ENCODE data around the gene MYRIP.

The MYRIP gene

GRCh38 chr3:39910135-39910534 lies 100.7 kb downstream of the MYRIP start:
- no peak for DNase-seq

DNA sequence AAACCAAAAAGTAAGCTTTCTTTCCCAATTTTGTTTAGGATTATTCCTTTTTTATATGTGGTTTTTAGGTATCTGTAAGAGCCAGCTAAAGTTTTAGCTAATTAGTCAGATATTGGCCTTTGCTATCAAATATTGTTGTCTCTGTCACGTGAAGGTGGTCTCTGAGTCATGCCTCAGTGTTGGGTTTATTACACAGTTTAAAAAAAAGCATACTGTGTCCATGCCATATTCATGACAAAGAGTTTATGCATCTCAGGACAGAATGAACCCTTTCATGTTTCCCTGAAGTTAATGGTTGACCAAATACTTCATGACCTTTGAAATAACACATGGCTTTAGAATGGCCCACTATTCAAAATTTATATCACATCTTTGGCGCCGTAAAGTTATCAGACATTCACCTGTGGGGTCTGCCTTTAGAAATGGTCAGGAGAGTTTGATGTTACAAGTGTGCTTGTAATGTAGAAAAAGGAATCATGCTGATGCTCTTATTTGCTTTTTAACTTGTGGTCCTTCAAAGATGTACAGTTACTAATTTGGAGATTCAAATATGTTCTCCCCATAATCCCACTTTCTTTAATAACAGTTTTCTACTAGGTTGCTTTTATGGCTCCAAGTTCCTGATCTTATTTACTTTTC lies 101.5 kb downstream of the MYRIP start:
- no peak for DNase-seq

DNA sequence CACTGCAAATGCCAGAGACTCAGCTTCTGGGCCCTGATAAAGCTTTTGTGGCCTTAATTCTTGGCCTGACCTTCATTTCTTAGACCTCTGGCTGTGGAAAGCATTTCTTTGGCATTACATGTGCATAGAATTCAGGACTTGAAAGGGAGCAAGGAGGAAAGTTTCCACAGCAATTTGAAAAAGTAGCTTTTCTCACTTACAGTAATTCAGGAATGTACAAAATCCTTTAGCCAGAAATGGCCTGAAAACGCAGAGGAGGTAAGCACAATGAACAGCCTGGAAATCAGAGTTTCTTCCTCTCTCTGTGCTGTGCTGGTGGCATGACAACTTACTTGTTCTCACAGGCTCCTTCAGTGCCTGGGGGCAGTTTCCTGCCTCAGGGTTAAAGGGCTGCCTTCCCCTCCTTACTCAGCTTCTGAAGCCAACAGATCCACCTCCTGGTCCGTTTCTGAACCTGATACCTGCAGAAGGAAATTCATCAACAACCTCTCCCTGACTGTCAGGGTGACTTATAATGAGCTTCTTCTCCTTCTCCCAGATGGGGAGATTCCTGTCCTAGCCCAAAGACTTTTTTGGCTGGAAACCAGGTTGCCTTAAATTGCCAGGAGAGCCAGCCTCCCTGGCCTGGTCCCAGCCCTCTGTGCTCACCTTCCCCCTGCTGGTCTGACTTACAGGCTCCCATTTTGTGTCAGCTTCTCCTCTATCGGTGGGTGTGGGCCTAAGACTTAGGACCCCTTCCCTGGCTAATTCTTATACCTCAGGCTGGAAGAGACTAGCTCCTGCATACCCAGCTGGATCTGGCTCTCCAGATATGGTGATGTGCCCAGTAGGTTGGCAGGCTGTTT lies 102.3 kb downstream of the MYRIP start:
- no peak for DNase-seq

DNA sequence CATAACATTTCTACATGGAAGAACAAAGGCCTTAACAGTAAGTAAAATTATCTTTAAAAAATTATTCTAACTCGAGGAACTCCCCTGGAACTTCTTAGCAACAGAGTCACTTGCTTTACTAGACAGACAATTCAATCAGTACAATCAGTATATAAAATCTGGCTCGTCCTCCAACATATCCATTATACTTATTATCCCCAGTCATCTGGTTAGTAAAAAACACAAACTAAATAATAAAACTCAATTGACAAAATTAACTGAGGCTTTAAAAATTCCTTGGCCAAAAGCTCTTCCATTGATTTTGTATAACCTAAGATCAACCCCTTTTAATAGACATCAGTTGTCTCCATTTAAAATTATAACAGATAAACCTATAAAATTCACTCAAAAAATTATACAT lies 105.6 kb downstream of the MYRIP start:
- DNase-seq = no peak

GRCh38 chr3:39917065-39917773 lies 107.8 kb downstream of the MYRIP start:
- DNase-seq = no peak

- no peak for DNase-seq
Measured at GRCh38 chr3:39919281-39919680, 109.9 kb downstream of the MYRIP start.

DNA sequence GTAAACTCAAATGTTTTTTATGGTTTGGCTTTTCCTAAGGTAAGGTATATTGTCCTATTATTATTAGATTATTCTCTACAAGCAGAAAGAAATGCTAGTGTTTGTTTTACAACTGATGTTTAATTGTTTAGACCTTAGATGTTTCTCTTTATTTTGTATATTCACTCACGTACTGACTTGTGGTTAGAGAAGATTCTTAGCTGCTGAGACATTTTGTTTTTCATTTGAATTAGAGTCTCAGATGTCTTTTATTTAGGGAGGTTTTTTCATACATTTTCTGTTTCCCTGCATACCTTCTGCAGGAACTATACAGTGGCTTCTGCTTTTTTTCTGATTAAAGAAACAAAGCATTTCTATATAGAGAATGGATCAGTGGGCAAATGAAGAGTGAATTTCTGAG lies 110.9 kb downstream of the MYRIP start:
- no peak for DNase-seq

DNA sequence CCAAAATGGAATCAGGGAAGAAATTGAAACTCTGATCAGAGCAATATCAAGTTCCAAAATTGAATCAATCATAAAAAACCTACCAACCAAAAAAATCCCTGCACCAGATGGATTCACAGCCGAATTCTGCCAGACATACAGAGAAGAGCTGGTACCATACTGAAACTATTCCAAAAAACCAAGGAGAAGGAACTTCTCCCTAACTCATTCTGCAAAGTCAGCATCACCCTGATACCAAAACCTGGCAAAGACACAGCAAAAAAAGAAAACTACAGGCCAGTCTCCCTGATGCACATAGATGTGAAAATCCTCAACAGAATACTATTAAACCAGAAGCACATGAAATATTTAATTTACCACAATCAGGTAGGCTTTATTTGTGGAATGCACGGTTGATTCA lies 118.1 kb downstream of the MYRIP start:
- no peak for DNase-seq

DNA sequence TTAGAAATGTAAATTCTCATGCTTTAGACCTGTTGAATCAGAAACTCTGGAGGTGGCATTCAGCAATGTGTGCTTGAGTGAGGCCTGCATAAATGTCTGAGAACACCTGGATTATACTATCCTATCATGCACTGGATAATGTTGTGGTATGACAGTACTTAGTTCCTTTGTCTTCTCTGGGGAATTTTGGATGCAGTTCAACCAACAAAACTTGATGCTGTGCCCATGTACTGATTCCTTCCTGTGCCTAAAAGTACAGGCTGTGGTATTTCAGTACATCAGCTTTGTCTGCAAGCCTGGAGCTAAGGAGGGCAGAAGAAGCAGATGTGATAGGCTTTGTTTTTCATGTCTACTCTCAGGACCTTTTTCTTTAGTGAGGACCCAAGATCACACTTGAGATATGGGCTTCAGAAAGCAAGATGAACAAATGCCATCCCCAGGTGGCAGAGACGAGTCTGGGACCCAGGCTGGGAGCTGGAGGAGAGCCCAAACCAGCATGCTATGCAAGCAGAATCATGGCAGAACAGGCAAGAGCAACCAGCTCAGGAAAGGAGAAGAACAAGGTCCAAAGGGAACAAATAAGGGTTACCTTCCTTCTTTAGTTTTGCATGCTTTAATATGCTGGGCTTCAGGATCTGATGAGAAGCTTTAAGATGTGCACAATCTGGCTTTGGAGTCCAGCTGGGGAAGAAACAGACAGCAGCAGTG lies 124.7 kb downstream of the MYRIP start:
- no peak for DNase-seq

- no peak for DNase-seq
Measured at GRCh38 chr3:39934696-39935095, 125.3 kb downstream of the MYRIP start.

DNA sequence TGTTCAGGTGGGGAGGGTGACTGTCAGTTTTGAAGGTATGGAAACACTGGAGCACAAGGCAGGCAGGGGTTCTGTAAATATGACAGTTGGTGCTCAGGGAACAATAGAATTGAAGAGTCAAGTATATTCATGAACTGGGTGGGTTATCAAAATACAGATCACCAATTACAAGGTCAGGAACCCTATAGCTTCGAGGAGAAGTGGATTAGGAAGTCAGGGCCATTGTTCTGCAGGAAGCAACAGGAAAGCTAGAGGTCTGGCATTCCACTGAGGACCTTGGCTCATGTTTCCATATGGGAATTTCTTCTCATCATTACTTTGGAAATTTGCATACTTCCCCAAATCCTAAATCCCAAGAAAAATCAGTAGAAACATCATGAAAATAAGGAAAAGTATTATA lies 125.9 kb downstream of the MYRIP start:
- no peak for DNase-seq

GRCh38 chr3:39936848-39937247 lies 127.4 kb downstream of the MYRIP start:
- no peak for DNase-seq

- DNase-seq = no peak
Measured at GRCh38 chr3:39937315-39937714, 127.9 kb downstream of the MYRIP start.

DNA sequence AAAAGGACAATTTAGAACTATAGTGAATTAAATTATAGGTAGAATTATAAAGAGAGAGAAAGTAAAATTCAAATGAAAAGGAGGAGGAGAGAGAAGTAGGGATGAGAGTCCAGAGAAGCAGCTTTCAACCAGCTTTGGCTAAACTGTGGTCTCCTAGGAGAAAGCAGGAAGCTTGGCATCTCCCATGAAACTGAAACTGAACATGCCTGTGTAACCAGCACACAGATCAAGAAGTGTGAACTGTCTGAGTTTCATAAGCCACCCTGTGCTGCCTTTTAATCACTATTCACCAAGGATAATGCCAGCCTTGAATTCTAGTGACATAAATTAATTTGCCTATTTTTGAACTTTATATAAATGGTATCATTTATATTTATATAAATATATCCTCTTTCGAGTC lies 128.5 kb downstream of the MYRIP start:
- no peak for DNase-seq

DNA sequence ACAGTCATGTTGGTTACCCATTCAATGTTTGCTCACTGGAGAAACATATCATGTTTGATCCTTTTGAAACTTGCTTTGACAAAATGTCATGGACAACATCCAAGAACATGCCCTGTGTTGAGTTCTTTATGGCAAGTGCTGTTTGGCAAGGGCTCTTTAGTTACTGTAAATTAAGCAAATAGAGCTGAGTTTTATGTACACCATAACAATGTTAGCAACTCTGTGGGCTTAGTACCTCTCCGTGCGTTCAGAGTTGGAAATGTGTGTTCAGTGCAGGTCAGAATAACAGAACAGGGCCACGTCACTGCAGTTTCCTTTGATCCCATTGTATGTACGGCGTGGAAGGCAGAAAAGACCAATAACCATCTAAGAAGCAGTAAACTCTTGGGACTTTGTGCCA lies 132.5 kb downstream of the MYRIP start:
- DNase-seq = no peak

- DNase-seq = no peak
Measured at GRCh38 chr3:39960515-39961191, 151.2 kb downstream of the MYRIP start.

DNA sequence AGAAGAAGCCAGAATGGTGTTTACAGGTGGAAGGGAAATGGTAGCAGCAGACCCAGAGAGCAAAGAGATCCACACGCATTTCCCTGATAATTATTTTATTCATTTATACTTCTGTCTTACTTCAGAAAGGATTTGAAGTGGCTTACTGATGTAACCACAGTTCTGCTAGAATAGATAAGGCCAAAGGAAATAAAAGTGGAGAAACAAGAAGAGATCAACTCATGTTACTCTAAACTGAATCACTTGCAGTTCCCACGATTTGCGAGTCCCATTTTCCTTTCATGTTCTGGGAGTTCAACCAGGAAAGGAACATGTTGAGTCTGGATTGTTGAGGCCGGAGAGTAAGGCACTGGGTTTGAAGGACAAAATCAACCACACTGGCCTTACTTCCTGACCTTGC lies 151.8 kb downstream of the MYRIP start:
- DNase-seq = no peak

- no peak for DNase-seq
Measured at GRCh38 chr3:39962581-39962980, 153.2 kb downstream of the MYRIP start.

GRCh38 chr3:39965461-39965860 lies 156.1 kb downstream of the MYRIP start:
- DNase-seq = no peak

DNA sequence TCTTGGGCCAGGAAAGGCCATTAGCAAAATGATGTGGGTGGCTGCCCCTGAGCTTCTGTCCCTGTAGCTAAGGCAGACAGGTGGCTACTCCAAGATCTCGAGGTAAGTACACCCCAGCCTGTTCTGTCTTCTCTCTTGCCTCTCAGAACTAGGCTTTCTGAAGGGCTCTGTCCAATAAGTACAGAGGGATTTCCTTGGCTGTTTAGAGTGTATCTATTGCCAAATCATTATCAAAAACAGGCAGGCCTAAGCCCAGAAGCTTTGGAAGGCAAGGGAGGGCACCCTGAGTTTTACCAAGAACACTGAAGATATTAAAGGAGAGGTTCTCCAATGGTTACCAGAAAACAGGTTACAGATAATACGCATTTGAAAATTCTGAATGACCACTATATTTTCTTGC lies 156.6 kb downstream of the MYRIP start:
- no peak for DNase-seq

DNA sequence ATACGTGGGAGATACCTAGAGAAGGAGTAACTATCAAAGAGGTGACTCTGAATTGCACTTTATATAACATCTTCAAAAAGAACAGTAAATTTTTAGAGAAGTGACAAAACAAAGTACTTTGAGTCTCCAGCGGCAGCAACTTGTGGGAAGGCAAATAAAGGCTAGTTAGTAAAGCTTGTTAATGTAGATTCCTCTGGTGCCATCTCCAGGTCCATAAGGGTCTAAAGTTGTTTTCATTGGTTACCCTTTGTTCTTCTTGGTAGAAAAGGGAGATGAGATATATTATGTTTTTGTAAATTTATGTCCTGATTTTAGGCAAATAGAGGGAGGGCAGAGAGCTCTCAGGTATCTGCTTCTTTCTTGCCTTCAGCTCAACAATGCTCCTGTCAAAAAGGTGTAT lies 161.6 kb downstream of the MYRIP start:
- no peak for DNase-seq

DNA sequence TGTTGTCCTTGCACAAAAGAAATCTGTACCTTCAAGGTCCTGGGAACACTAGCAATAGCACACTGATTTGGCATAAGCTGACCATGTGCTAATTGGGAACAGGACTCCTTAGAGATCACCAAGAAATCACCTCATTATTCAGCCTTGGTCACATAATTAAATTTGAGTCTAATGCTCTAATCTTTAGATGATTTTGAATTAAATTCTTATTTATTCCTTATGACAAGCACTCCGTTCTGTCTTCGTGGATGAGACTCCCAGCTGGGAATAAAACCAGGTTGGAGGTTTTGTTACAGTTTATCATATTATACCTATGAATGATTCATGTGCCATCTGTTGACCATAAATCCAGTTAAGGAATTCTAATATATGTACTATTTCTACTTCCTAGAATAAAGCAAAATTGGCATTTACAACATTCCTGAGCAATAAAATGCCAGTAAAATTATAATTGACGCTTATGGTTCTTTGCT lies 162.2 kb downstream of the MYRIP start:
- no peak for DNase-seq

DNA sequence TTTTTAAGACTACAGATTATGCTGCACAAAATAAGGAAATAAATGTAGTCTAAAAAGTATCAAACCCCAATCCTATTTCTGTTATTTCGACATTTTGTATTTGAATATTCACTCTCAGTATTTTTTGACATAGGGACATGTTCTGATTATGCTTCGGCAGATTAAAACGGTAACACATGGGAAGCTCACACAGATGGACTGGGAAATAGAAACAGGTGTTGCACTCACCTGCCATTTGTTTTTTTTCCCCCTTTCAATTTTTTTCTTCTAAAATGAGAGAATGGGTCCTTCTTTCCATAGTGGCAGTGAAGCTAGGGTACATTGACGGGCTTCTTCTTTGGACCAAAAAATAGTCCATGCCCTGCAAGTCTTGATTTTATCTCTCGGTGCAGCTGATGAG lies 163.1 kb downstream of the MYRIP start:
- DNase-seq = no peak

All from NCI-H446 treated with DMSO at 0.1 percent for 48 hours (cell line).